Measurements from ENCODE around the gene ITM2C.

The ITM2C gene

GRCh38 chr2:230898016-230898712 lies 33.4 kb downstream of the ITM2C start:
- no peak for TF ChIP-seq POLR2AphosphoS5 (IDR thresholded peaks at IDR 0.05; ENCODE audit: low read depth, low read length)
- TF ChIP-seq TAF1 (IDR thresholded peaks at IDR 0.05; ENCODE audit: borderline replicate concordance, low read depth, low read length), result no peak
- no peak for TF ChIP-seq POLR2A (IDR thresholded peaks at IDR 0.05; ENCODE audit: low read depth, low read length)
- DNase-seq (ENCODE audit: insufficient read length) (no peak), FAIRE-seq (no peak)

GRCh38 chr2:230898713-230899091 lies 34.0 kb downstream of the ITM2C start:
- no peak for FAIRE-seq
- no peak for DNase-seq (ENCODE audit: insufficient read length)
- TF ChIP-seq TAF1 (IDR thresholded peaks at IDR 0.05; ENCODE audit: borderline replicate concordance, low read depth, low read length) (no peak), POLR2AphosphoS5 (IDR thresholded peaks at IDR 0.05; ENCODE audit: low read depth, low read length) (no peak), POLR2A (IDR thresholded peaks at IDR 0.05; ENCODE audit: low read depth, low read length) (no peak)

- DNase-seq (ENCODE audit: insufficient read length) (no peak), FAIRE-seq (no peak)
- TF ChIP-seq POLR2AphosphoS5 (IDR thresholded peaks at IDR 0.05; ENCODE audit: low read depth, low read length) (no peak), TAF1 (IDR thresholded peaks at IDR 0.05; ENCODE audit: borderline replicate concordance, low read depth, low read length) (no peak), POLR2A (IDR thresholded peaks at IDR 0.05; ENCODE audit: low read depth, low read length) (no peak)
Measured at GRCh38 chr2:230899287-230899686, 34.5 kb downstream of the ITM2C start.

GRCh38 chr2:230899786-230900185 lies 35.0 kb downstream of the ITM2C start:
- DNase-seq (ENCODE audit: insufficient read length) (no peak), FAIRE-seq (no peak)
- TF ChIP-seq POLR2A (IDR thresholded peaks at IDR 0.05; ENCODE audit: low read depth, low read length), result no peak
- TF ChIP-seq POLR2AphosphoS5 (IDR thresholded peaks at IDR 0.05; ENCODE audit: low read depth, low read length), result no peak
- no peak for TF ChIP-seq TAF1 (IDR thresholded peaks at IDR 0.05; ENCODE audit: borderline replicate concordance, low read depth, low read length)

GRCh38 chr2:230900336-230900995 lies 35.7 kb downstream of the ITM2C start:
- no peak for FAIRE-seq
- TF ChIP-seq POLR2AphosphoS5 (IDR thresholded peaks at IDR 0.05; ENCODE audit: low read depth, low read length), result no peak
- no peak for DNase-seq (ENCODE audit: insufficient read length)

GRCh38 chr2:230901006-230901405 lies 36.3 kb downstream of the ITM2C start:
- no peak for FAIRE-seq
- DNase-seq (ENCODE audit: insufficient read length), result no peak
- TF ChIP-seq POLR2AphosphoS5 (IDR thresholded peaks at IDR 0.05; ENCODE audit: low read depth, low read length), result no peak
- no peak for TF ChIP-seq POLR2A (IDR thresholded peaks at IDR 0.05; ENCODE audit: low read depth, low read length)

GRCh38 chr2:230902180-230902899 lies 37.6 kb downstream of the ITM2C start:
- peak; percentile 97 for FAIRE-seq
- DNase-seq (ENCODE audit: insufficient read length), result peak; percentile 69
- TF ChIP-seq TAF1 (IDR thresholded peaks at IDR 0.05; ENCODE audit: borderline replicate concordance, low read depth, low read length), result no peak
- no peak for TF ChIP-seq POLR2AphosphoS5 (IDR thresholded peaks at IDR 0.05; ENCODE audit: low read depth, low read length)
- TF ChIP-seq POLR2A (IDR thresholded peaks at IDR 0.05; ENCODE audit: low read depth, low read length), result no peak

GRCh38 chr2:230903231-230904150 lies 38.7 kb downstream of the ITM2C start:
- DNase-seq (ENCODE audit: insufficient read length) (no peak), FAIRE-seq (peak; percentile 50)
- TF ChIP-seq POLR2AphosphoS5 (IDR thresholded peaks at IDR 0.05; ENCODE audit: low read depth, low read length), result peak; percentile 27; the same call in 1 of the 2 replicates
- TF ChIP-seq TAF1 (IDR thresholded peaks at IDR 0.05; ENCODE audit: borderline replicate concordance, low read depth, low read length), result no peak

GRCh38 chr2:230904856-230905447 lies 40.2 kb downstream of the ITM2C start:
- DNase-seq (ENCODE audit: insufficient read length) (no peak), FAIRE-seq (no peak)
- TF ChIP-seq POLR2A (IDR thresholded peaks at IDR 0.05; ENCODE audit: low read depth, low read length), result no peak
- no peak for TF ChIP-seq TAF1 (IDR thresholded peaks at IDR 0.05; ENCODE audit: borderline replicate concordance, low read depth, low read length)
- TF ChIP-seq POLR2AphosphoS5 (IDR thresholded peaks at IDR 0.05; ENCODE audit: low read depth, low read length), result peak; percentile 27; the same call in 1 of the 2 replicates

- TF ChIP-seq TAF1 (IDR thresholded peaks at IDR 0.05; ENCODE audit: borderline replicate concordance, low read depth, low read length) (no peak), POLR2A (IDR thresholded peaks at IDR 0.05; ENCODE audit: low read depth, low read length) (peak; percentile 21)
- FAIRE-seq (peak; percentile 38), DNase-seq (ENCODE audit: insufficient read length) (no peak)
Measured at GRCh38 chr2:230905448-230906421, 41.0 kb downstream of the ITM2C start.
